NCI-H1417 treated with DMSO at 0.1 percent for 48 hours (cell line): Measurements from ENCODE around the gene P2RY2.
"Not testable (repeated sequence)": the region's sequence is repeated elsewhere in the genome, so short reads cannot be mapped to it uniquely, and the experiment has no call there.

Experiments used
- DNase-seq: peaks from one replicate; lab custom pipeline; 2025; lab: John Stamatoyannopoulos, UW

Gene P2RY2

GRCh38 chr11:73267906-73268540, 49.9 kb downstream of the P2RY2 start:
- DNase-seq, result no peak

GRCh38 chr11:73268671-73269271, 50.7 kb downstream of the P2RY2 start:
- no peak for DNase-seq

GRCh38 chr11:73269459-73270015, 51.5 kb downstream of the P2RY2 start:
- DNase-seq, result no peak

- no peak for DNase-seq
Measured at GRCh38 chr11:73270016-73270854, 52.2 kb downstream of the P2RY2 start.

- no peak for DNase-seq
Measured at GRCh38 chr11:73270855-73271477, 52.9 kb downstream of the P2RY2 start.

- not testable (repeated sequence) for DNase-seq
Measured at GRCh38 chr11:73271478-73271865, 53.4 kb downstream of the P2RY2 start.

- no peak for DNase-seq
Measured at GRCh38 chr11:73271936-73272679, 54.0 kb downstream of the P2RY2 start, which contains the start of gene P2RY6. Gene P2RY6 (plus strand): TSS chr11:73272338. CDS start chr11:73296519, 24,181 bp downstream.

GRCh38 chr11:73272680-73273038, 54.6 kb downstream of the P2RY2 start:
- DNase-seq, result no peak

GRCh38 chr11:73273222-73273895, 55.3 kb downstream of the P2RY2 start:
- no peak for DNase-seq

GRCh38 chr11:73274191-73274590, 56.1 kb downstream of the P2RY2 start:
- DNase-seq, result not testable (repeated sequence)

- no peak for DNase-seq
Measured at GRCh38 chr11:73274722-73275380, 56.8 kb downstream of the P2RY2 start.

GRCh38 chr11:73275381-73275750, 57.3 kb downstream of the P2RY2 start:
- DNase-seq, result no peak

- DNase-seq, result no peak
Measured at GRCh38 chr11:73277467-73277866, 59.4 kb downstream of the P2RY2 start.

- DNase-seq, result no peak
Measured at GRCh38 chr11:73280626-73281025, 62.5 kb downstream of the P2RY2 start.

- DNase-seq, result no peak
Measured at GRCh38 chr11:73281201-73281741, 63.2 kb downstream of the P2RY2 start.

GRCh38 chr11:73281796-73282660, 63.9 kb downstream of the P2RY2 start:
- no peak for DNase-seq

GRCh38 chr11:73283276-73284000, 65.4 kb downstream of the P2RY2 start:
- DNase-seq, result no peak

GRCh38 chr11:73284106-73284505, 66.0 kb downstream of the P2RY2 start:
- DNase-seq, result no peak

- DNase-seq, result no peak
Measured at GRCh38 chr11:73285721-73286120, 67.6 kb downstream of the P2RY2 start.
